Measurements from ENCODE around the gene LSM14B. TPM values are rescaled to one million over a fixed set of nuclear protein-coding genes. Genes with fewer than 3 reads are reported as not detected.
A peak's percentile ranks its signal among the peaks of the same experiment; 100 is the strongest.

LSM14B gene
- total RNA-seq, 2 donors from 2014 or later, result 38.6 to 38.8 TPM

DNA sequence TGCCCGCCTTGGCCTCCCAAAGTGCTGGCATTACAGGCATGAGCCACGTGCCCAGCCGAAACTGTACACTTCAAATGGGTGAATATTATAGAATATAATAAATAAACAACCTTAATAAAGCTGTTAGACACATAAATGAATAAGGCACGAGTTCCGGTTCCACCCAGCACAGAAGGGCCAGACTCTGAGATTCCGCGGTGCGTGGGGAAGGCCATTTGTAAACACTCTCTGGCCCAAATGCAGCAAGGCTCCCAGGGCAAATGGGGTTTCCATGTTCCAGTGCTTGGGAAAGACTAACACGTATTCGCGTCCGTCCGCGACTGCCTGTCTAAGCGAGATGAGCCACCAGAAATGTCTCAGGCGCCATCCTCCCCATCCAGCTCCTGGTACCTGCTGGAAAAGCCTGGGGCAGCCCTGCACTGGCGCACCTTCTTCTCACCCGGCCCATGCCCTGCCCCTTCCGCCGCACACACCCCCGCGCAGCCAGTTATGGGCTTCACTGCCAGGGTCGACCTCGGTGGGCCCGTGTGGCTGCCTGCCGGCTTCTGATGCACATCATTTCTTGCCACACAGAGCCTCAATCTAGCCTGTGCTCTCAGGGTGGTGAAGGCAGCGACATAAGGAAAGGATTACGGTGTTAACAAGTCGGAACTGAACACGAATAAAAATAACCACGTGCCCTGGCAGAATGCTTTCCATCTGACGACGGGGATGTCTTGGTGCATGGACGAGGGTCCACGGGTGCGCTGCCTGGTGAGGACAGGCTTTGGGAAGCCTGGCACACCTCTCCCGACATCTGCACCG, 5.5 kb upstream of the LSM14B start:
- Histone ChIP-seq H3K9ac (ENCODE audit: low read depth in 2 of 2, low read length in 2 of 2) (no peak overlapping the region), H3K4me1 (no peaks in the 10 kb centered on the region), H3K9me3 (no peaks in the 10 kb centered on the region), H3K27me3 (no peaks in the 10 kb centered on the region), H3K27ac (no peak overlapping the region), H3K4me3 (no peak overlapping the region), H3K36me3 (no peaks in the 10 kb centered on the region)
- no peak for DNase-seq
- intact Hi-C loops (cut with DNase I), result no loop called here
- TF ChIP-seq, protein P1, sequence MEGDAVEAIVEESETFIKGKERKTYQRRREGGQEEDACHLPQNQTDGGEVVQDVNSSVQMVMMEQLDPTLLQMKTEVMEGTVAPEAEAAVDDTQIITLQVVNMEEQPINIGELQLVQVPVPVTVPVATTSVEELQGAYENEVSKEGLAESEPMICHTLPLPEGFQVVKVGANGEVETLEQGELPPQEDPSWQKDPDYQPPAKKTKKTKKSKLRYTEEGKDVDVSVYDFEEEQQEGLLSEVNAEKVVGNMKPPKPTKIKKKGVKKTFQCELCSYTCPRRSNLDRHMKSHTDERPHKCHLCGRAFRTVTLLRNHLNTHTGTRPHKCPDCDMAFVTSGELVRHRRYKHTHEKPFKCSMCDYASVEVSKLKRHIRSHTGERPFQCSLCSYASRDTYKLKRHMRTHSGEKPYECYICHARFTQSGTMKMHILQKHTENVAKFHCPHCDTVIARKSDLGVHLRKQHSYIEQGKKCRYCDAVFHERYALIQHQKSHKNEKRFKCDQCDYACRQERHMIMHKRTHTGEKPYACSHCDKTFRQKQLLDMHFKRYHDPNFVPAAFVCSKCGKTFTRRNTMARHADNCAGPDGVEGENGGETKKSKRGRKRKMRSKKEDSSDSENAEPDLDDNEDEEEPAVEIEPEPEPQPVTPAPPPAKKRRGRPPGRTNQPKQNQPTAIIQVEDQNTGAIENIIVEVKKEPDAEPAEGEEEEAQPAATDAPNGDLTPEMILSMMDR (IDR thresholded peaks at IDR 0.05), result no peak

DNA sequence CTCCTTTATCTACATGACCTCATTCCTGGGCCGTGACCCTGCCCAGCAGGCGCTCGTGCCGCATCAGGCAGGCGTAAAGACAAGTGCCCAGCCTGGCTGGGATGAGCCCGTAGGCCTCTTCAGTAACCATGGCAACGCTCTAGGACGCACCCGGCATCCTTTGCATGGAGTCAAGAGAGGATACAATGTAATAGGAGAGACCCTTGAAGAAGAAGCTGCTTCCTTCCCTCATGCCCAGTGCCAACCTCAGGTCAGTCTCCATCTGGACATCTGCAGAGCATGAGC, 5.0 kb upstream of the LSM14B start:
- no peak overlapping the region for H3K9ac ChIP-seq (ENCODE audit: low read depth in 2 of 2, low read length in 2 of 2)
- no peak overlapping the region for H3K27ac ChIP-seq
- H3K4me1 ChIP-seq, result no peaks in the 10 kb centered on the region
- no peaks in the 10 kb centered on the region for H3K9me3 ChIP-seq
- no peak for DNase-seq
- intact Hi-C loops (cut with DNase I), result no loop called here
- H3K27me3 ChIP-seq, result no peaks in the 10 kb centered on the region
- TF ChIP-seq, protein P1 (IDR thresholded peaks at IDR 0.05), result no peak
- H3K36me3 ChIP-seq, result no peaks in the 10 kb centered on the region
- H3K4me3 ChIP-seq, result no peak overlapping the region

DNA sequence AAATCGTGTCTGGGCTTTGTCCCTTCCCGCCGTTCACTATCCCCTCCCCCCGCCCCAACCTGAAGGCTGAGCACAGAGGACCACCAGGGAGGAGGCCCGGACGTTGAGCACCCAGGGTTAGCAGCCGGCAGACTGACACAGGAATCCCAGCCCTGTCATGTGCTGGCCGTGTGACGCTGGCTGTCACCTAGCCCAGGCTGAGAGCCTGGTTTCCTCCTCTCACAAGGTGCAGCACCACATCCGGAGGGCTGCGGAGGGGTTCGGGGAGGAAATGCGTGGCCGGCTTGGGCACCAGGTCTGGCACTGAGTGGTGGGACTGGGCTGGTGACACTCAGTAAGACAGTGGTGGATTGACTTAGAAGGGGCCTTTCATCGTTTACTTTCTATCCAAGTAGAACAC, 4.6 kb upstream of the LSM14B start:
- no peak overlapping the region for H3K9ac ChIP-seq (ENCODE audit: low read depth in 2 of 2, low read length in 2 of 2)
- no peaks in the 10 kb centered on the region for H3K27me3 ChIP-seq
- no peaks in the 10 kb centered on the region for H3K36me3 ChIP-seq
- TF ChIP-seq, protein P1 (IDR thresholded peaks at IDR 0.05), result no peak
- H3K4me1 ChIP-seq, result no peaks in the 10 kb centered on the region
- no peaks in the 10 kb centered on the region for H3K9me3 ChIP-seq
- no peak overlapping the region for H3K27ac ChIP-seq
- H3K4me3 ChIP-seq, result no peak overlapping the region
- DNase-seq, result no peak
- intact Hi-C loops (cut with DNase I), result no loop called here

DNA sequence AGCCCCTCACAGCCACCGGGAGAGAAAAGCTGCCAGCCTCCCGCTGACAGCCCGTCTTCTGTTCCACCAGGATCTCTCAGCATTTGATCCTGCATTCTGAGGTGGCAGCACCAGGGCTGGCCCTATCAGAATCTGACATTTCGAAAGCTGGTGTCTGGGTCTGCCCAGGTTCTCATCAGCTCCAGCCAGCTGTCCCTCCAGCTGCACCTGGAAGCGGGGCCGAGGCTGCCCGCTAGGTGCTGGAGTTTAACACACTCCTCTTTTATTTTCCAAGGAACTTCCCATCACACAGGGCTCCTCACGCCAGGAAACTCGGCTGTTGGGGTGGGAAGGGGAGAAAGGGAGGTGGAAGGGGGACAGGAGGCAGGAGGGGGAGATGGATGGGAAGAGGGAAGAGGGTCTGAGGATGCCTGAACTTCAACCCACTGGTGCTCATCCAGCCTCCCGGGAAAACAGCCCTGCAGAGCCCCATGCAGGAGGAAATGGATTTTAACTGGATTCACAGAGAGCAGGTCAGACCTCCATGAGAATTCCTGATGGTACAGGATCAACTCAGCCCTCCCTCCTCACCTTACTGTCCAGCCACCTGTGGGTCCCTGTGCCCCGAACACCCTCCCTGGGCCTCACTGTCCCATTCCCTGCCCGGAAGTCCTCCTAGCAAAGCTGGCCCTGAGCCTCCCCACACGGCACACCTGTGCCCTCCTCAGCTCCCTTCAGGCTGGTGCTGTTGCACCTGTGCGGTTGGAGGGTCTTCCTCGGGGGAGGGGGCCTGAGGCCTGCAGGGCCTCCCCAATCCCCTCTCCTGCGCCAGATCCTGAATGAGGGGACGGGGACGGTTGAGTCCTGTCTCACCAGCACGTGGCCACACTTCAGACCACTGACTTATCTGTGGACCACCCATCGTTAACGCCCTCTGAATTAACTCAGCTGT, 3.9 kb upstream of the LSM14B start:
- H3K27ac ChIP-seq, result no peak overlapping the region
- H3K4me1 ChIP-seq, result peaks cover 2% of the 10 kb centered on the region
- TF ChIP-seq, protein P1 (IDR thresholded peaks at IDR 0.05), result no peak
- no peak overlapping the region for H3K4me3 ChIP-seq
- H3K9me3 ChIP-seq, result no peaks in the 10 kb centered on the region
- no peaks in the 10 kb centered on the region for H3K36me3 ChIP-seq
- no peak overlapping the region for H3K9ac ChIP-seq (ENCODE audit: low read depth in 2 of 2, low read length in 2 of 2)
- intact Hi-C loops (cut with DNase I), result no loop called here
- no peak for DNase-seq
- no peaks in the 10 kb centered on the region for H3K27me3 ChIP-seq

DNA sequence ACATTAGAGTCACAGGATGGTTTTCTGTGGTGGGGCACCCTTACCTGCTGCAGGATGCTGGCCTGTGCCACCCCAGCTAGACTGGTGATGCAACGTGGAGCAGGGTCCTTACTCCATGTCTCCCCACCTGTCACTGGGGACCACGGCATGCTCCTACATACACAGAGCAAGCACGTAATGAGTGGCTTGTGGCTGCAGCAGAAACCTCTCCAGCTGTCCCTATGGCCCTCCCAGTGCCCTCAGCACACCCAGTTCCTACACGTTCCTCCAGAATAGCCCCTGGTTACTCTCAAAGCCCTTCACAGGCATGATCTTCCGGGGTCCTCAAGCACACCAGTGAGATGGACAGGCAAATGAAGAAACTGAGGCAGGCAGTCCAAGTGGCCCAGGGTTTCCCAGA, 3.2 kb upstream of the LSM14B start:
- Histone ChIP-seq H3K9ac (ENCODE audit: low read depth in 2 of 2, low read length in 2 of 2) (peak overlapping the region in 1 of 2 donors; percentile 30), H3K4me1 (peaks cover 5% of the 10 kb centered on the region), H3K36me3 (no peaks in the 10 kb centered on the region), H3K27me3 (no peaks in the 10 kb centered on the region), H3K27ac (no peak overlapping the region), H3K4me3 (no peak overlapping the region), H3K9me3 (no peaks in the 10 kb centered on the region)
- intact Hi-C loops (cut with DNase I), result no loop called here
- TF ChIP-seq, protein P1 (IDR thresholded peaks at IDR 0.05), result no peak
- DNase-seq, result no peak

Measured in colonic mucosa (tissue), 4 donors.